Measurements from ENCODE around the gene NCAPD2.

- no peak for TF ChIP-seq CTCF (IDR thresholded peaks at IDR 0.05)
- TF ChIP-seq POLR2A (IDR thresholded peaks at IDR 0.05), result no peak
Measured at GRCh38 chr12:6574576-6575295, 80.8 kb downstream of the NCAPD2 start.
